NOMO-1 treated with DMSO at 0.1 percent for 48 hours (cell line): ENCODE data around the gene ZNF469.

Source experiments
- DNase-seq: peaks from one replicate; lab custom pipeline; 2025; ENCODE audit not compliant: unreplicated experiment; lab: John Stamatoyannopoulos, UW

ZNF469 gene

DNA sequence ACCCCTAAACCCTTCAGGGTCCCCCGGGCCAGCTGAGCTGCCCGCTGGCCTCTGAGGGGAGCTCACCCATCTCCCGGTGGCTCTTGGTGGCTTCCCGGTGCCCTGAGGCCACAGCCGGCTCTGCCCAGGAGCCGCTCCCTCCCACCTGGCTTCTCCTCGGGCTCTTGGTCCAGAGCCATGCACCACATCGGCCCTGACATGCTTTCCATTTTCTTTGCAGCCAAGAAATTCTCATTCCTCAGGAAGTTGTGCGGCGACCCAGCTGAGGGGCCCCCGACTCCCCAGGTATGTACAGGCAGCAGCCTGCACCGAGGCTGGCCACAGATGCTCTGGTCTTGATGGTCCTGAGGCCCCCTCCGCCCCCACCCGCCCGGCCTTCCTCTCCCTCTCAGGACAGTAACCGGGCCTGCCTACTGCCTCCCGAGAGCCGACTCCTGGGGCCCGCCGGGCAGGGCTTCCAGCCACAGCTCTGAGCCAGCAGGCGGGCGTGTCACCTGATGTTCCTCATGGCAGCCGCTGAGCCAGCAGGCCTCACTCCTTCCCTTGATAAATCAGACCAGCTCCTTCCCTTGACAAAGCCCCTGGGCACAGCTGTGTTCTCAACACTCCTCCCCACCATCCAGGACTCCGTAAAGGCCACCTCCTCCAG, 42.0 kb downstream of the ZNF469 start:
- DNase-seq: no peak

DNA sequence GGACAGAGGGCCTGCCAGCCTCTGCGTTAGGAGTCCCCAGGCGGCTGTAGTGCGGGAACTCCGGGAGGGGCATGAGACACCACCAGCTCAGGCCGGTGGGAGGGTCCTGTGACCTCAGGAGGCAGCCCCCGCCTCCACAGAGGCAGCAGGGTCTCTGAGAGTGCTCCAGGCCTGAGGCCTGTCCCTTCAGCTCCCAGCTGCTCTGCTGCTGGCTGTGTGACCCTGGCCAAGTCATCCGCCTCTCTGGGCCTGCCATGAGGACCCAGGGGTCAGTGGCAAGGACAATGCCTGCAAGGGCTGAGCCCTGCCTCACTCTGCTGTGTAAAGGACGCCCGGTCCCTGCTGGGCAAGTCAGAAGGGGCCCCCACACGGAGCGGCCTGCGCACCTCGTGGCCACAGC, 43.3 kb downstream of the ZNF469 start:
- DNase-seq: no peak

DNA sequence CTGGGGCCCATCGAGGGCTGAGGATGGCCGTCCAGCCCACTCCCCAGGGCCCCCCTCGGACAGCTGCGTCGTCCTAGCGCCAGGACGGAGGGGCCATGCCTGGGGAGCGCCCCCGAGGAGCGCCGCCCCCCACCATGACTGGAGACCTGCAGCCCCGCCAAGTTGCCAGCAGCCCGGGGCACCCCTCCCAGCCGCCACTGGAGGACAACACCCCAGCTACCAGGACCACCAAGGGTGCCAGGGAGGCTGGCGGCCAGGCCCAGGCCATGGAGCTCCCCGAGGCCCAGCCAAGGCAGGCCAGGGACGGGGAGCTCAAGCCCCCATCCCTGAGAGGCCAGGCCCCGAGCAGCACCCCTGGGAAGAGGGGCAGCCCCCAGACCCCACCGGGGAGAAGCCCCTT, 44.6 kb downstream of the ZNF469 start:
- no peak for DNase-seq

DNA sequence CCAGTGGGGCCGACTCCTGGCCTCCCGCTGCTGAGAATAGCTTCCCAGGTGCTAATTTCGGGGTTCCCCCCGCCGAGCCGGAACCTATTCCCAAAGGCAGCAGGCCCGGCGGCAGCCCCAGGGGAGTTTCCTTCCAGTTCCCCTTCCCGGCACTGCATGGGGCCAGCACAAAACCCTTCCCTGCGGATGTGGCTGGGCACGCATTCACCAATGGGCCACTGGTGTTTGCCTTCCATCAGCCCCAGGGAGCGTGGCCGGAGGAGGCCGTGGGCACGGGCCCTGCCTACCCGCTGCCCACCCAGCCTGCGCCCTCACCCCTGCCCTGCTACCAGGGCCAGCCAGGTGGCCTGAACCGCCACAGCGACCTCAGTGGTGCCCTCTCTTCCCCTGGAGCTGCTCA, 45.4 kb downstream of the ZNF469 start:
- DNase-seq: no peak

DNA sequence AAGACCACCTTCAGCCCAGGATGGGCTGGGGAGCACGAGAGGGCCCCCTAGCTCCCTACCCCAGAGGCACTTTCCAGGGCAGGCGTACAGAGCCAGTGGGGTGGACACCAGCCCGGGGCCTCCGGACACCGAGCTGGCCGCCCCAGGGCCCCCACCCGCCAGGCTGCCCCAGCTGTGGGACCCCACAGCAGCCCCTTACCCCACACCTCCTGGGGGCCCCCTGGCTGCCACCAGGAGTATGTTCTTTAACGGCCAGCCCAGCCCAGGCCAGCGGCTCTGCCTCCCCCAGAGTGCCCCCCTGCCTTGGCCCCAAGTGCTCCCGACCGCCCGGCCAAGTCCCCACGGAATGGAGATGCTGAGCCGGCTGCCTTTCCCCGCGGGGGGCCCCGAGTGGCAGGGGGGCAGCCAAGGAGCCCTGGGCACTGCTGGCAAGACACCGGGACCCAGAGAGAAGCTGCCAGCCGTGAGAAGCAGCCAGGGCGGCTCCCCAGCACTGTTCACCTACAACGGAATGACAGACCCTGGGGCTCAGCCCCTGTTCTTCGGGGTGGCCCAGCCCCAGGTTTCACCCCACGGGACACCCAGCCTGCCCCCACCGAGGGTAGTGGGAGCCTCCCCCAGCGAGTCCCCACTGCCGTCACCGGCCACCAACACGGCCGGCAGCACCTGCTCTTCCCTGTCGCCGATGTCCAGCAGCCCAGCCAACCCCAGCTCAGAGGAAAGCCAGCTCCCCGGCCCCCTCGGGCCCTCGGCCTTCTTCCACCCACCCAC, 46.0 kb downstream of the ZNF469 start:
- DNase-seq: no peak

DNA sequence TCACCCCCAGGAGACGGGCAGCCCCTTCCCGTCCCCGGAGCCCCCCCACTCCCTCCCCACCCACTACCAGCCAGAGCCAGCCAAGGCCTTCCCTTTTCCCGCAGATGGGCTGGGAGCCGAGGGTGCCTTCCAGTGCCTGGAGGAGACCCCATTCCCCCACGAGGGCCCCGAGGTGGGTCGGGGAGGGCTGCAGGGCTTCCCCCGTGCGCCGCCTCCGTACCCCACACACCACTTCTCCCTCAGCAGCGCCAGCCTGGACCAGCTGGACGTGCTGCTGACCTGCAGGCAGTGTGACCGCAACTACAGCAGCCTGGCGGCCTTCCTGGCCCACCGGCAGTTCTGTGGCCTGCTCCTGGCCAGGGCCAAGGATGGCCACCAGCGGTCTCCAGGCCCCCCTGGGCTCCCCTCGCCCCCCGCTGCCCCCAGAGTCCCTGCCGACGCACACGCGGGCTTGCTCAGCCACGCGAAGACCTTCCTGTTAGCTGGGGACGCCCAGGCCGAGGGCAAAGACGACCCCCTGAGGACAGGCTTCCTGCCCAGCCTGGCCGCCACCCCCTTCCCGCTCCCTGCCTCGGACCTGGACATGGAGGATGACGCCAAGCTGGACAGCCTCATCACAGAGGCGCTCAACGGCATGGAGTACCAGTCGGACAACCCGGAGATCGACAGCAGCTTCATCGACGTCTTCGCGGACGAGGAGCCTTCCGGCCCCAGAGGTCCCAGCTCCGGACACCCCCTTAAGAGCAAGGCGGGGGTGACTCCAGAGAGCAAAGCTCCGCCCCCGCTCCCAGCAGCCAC, 46.8 kb downstream of the ZNF469 start:
- no peak for DNase-seq

DNA sequence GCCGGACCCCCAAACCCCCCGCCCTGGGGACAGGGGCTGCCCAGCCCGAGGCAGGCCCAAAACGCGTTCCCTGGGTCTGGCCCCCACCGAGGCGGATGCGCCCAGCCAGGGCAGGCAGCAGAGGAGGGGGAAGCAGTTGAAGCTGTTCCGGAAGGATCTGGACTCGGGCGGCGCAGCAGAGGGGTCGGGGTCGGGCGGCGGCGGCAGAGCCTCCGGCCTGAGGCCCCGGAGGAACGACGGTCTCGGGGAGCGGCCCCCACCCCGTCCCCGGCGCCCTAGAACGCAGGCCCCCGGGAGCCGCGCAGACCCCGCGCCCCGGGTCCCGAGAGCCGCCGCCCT, 47.4 kb downstream of the ZNF469 start:
- DNase-seq: no peak

DNA sequence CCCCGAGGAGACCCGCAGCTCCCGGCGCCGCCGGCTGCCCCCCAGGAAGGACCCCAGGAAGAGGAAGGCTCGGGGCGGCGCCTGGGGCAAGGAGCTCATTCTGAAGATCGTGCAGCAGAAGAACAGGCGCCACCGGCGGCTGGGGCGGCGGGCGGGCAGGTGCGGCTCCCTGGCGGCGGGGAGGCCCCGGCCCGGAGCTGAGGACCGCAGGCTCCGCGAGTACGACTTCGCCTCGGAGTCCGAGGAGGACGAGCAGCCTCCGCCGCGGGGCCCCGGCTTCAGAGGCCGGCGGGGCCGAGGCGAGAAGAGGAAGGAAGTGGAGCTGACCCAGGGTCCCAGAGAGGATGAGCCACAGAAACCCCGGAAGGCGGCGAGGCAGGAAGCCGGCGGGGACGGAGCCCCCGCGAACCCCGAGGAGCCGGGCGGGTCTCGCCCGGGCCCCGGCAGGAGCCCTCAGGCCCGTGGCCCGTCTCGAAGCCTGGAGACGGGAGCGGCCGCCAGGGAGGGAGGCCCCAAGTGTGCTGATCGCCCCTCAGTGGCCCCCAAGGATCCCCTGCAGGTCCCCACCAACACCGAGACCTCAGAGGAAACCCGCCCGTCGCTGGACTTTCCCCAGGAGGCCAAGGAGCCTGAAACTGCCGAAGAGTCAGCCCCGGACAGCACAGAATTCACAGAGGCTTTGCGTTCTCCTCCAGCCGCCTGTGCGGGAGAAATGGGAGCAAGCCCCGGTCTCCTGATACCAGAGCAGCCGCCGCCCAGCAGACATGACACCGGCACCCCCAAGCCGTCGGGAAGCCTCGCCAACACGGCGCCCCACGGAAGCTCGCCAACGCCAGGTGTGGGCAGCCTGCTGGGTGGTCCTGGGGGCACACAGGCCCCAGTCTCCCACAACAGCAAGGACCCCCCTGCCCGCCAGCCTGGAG, 48.0 kb downstream of the ZNF469 start:
- DNase-seq: peak; percentile 67

DNA sequence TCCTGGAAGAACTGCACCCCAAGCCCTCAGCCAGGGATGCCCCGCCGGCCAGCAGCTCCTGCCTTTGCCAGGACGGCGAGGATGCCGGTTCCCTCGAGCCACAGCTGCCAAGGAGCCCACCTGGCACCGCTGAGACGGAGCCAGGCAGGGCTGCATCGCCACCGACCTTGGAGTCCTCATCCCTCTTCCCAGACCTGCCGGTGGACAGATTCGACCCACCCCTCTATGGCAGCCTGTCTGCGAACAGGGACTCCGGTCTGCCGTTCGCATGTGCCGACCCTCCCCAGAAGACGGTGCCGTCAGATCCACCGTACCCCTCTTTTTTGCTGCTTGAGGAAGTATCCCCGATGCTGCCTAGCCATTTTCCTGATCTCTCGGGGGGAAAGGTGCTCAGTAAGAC, 48.9 kb downstream of the ZNF469 start:
- DNase-seq: no peak

DNA sequence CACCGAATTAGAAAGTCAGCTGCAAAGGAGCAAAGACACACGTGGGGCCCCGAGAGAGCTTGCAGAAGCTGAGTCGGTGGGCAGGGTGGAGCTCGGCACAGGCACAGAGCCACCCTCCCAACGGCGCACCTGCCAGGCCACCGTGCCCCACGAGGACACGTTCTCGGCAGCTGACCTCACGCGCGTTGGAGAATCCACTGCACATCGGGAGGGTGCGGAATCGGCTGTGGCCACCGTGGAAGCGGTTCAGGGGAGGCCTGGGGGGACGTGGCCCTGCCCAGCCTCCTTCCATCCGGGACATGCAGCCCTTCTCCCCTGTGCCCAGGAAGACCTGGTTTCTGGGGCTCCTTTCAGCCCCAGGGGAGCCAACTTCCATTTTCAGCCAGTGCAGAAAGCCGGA, 49.4 kb downstream of the ZNF469 start:
- no peak for DNase-seq
